Epithelial cell of proximal tubule (primary cell): Measurements from ENCODE around the gene TERT. TPM values are rescaled to one million over a fixed set of nuclear protein-coding genes. Genes with fewer than 3 reads are reported as not detected.

Experiments used
- DNase-seq: peaks from one replicate; pipeline ENCODE4 v3.0.0-alpha.2; 2011; ENCODE audit warnings: low read depth
- H3K4me3 ChIP-seq: 2 replicates; pipeline ENCODE4 v1.5.1; 2011; ENCODE audit warnings: low read depth, mild to moderate bottlenecking, low read length
- CTCF ChIP-seq: conservative IDR thresholded peaks from 2 replicates; pipeline ENCODE4 v1.5.1; 2012; ENCODE audit warnings: low read depth, mild to moderate bottlenecking, low read length
- total RNA-seq: library from RNA; depleted of rRNA; stranded (reverse); fragments of >200 nt; gene quantifications from 2 replicates; pipeline ENCODE4 v1.2.3, GENCODE V29; 2015

The TERT gene
- total RNA-seq, 1 donor from 2014 or later: not detected

GRCh38 chr5:1214163-1214935 lies 80.5 kb downstream of the TERT start:
- TF ChIP-seq CTCF: no peak
- no peak for DNase-seq
- no peak overlapping the region for H3K4me3 ChIP-seq

- no peak for TF ChIP-seq CTCF
- H3K4me3 ChIP-seq: no peak overlapping the region
- DNase-seq: no peak
These were observed 81.2 kb downstream of the TERT start for GRCh38 chr5:1213508-1214162.

GRCh38 chr5:1212881-1213280 lies 82.0 kb downstream of the TERT start:
- DNase-seq: no peak
- no peak for TF ChIP-seq CTCF
- no peak overlapping the region for H3K4me3 ChIP-seq

GRCh38 chr5:1212271-1212670 lies 82.6 kb downstream of the TERT start:
- TF ChIP-seq CTCF: no peak

GRCh38 chr5:1211701-1212100 lies 83.2 kb downstream of the TERT start:
- TF ChIP-seq CTCF: no peak
- no peak overlapping the region for H3K4me3 ChIP-seq
- DNase-seq: no peak

More at GRCh38 chr5:1212271-1212670, 82.6 kb downstream of the TERT start:
- no peak overlapping the region for H3K4me3 ChIP-seq
- no peak for DNase-seq

GRCh38 chr5:1210832-1211251 lies 84.0 kb downstream of the TERT start:
- no peak for TF ChIP-seq CTCF
- no peak overlapping the region for H3K4me3 ChIP-seq
- no peak for DNase-seq
